Astrocyte of the cerebellum (primary cell): ENCODE measurements around the gene GUCA2A.

ENCODE experiments used
- DNase-seq: peaks from one replicate; pipeline ENCODE4 v3.0.0-alpha.2; 2011; ENCODE audit warnings: low read depth
- H3K4me3 ChIP-seq: 2 replicates; pipeline ENCODE4 v1.5.1; 2011; ENCODE audit warnings: mild to moderate bottlenecking, low read depth, low read length, moderate library complexity
- CTCF ChIP-seq: IDR thresholded peaks from 2 replicates; pipeline ENCODE4 v1.5.1; 2012; ENCODE audit warnings: low read length, low read depth, moderate library complexity, mild to moderate bottlenecking; ENCODE audit errors: missing control alignments
- in situ Hi-C: cut with HindIII; loops from 2 replicates; pipeline ENCODE4 v1.10.0; 2017; ENCODE audit warnings: low sequenced_read_pairs

The GUCA2A gene

GRCh38 chr1:42155362-42155761 is 9.2 kb downstream of the GUCA2A start:
- no peak overlapping the region for H3K4me3 ChIP-seq
- DNase-seq: no peak
- no peak for TF ChIP-seq CTCF
- in situ Hi-C loops: no loop called here

GRCh38 chr1:42154685-42155084 is 9.9 kb downstream of the GUCA2A start:
- no peak for TF ChIP-seq CTCF
- H3K4me3 ChIP-seq: no peak overlapping the region
- in situ Hi-C loops: no loop called here
- no peak for DNase-seq

DNA sequence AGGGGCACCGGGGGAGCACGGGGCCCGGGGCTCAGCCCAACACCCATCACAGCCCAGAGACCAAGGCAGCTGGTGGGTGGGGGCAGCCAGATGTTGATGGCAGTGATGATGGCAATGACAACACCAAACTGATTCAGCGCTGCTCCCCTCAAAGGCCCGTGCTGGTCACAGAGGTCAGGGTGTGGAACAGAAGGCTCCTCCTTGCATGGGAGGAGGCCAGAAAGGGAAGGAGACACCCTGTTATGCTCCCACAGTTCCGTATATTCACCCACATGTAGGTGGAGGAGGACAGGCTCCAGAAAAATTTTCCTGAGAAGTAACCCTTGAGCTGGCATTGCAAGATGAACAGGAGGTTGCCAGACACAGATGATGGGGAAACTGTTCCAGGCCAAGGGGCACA is 10.9 kb downstream of the GUCA2A start:
- in situ Hi-C loops: no loop called here
- H3K4me3 ChIP-seq: no peak overlapping the region
- TF ChIP-seq CTCF: no peak
- no peak for DNase-seq

- no peak for DNase-seq
- TF ChIP-seq CTCF: no peak
- no peak within 1 kb of the TSS for H3K4me3 ChIP-seq
- in situ Hi-C loops: no loop called here
Measured at GRCh38 chr1:42152907-42153600, 11.5 kb downstream of the GUCA2A start, which contains the start of gene GUCA2B. Gene GUCA2B (plus strand): TSS chr1:42153410. CDS start chr1:42153451, 41 bp downstream.

DNA sequence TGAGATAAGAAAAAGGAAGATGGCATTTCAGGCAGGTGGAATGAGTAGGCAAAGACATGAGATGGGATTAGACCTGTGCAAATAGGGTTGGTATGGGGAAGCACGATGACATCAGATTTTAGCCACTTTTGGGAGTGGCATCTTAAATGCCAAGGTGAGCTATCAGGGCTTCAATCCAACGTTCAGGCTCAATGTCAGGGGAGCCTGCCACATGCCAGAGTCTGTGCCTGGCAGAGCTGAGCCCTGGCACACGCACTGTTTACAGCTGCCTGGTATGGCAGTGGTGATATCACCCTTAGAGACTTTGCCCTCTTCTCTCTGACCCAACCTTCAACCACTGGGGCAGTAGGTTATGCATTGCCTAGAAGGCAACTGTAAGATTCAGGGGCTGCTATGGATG is 12.4 kb downstream of the GUCA2A start:
- H3K4me3 ChIP-seq: no peak overlapping the region
- DNase-seq: no peak
- in situ Hi-C loops: no loop called here
- TF ChIP-seq CTCF: no peak

DNA sequence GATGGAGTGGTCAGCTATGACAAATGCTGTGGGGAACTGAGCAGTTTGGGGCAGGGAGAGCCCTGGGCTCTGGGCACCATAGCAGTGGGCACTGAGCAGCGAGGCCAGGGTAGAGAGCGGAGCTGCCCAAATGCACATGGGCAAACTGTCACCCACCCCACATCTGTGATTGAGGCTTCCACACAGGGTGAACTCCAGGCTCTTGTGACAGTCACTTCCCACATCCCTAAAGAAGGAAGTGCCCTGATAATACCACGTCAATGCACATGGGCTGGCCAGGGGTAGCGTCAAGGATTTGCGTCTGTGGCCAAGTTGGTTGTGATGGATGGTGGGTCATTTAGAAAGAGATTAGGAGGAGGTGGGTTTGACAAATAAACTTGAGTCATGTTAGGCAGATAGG is 13.9 kb downstream of the GUCA2A start:
- H3K4me3 ChIP-seq: no peak overlapping the region
- no peak for DNase-seq
- no peak for TF ChIP-seq CTCF
- in situ Hi-C loops: no loop called here
